Lower leg skin (tissue), 3 donors: ENCODE data around the gene TANGO6.

Experiments
- POLR2A ChIP-seq, 2 donors: fragments of 450-650 bp; IDR thresholded peaks; one replicate each; pipeline ENCODE4 v1.6.1; 2016 to 2017; ENCODE audit warnings: antibody characterized with exemption in 2 of 2, mild to moderate bottlenecking in 1 of 2, moderate library complexity in 1 of 2
- TF ChIP-seq, protein P1 (sequence below), 3 donors: fragments of 450-650 bp; IDR thresholded peaks; one replicate each; pipeline ENCODE4 v1.5.1; 2016; ENCODE audit warnings: antibody characterized with exemption in 3 of 3, mild to moderate bottlenecking in 3 of 3, moderate library complexity in 2 of 3

DNA sequence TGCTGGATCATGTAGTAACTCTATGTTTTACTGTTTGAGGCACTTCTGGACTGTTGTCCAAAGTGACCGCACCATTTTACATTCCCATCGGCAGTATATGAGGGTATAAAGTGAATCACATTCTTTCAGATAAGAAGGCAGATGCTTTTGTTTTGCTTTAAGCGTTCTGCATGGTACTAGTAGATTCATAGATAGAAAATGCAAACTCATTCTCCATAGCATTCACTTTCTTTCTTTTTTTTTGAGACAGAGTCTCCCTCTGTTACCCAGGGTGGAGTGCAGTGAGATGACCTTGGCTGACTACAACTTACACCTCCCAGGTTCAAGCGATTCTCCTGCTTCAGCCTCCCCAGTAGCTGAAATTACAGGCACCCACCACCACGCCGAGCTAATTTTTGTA lies 40.4 kb downstream of the TANGO6 start:
- TF ChIP-seq POLR2A (IDR thresholded peaks at IDR 0.05) = no peak
- TF ChIP-seq, protein P1, sequence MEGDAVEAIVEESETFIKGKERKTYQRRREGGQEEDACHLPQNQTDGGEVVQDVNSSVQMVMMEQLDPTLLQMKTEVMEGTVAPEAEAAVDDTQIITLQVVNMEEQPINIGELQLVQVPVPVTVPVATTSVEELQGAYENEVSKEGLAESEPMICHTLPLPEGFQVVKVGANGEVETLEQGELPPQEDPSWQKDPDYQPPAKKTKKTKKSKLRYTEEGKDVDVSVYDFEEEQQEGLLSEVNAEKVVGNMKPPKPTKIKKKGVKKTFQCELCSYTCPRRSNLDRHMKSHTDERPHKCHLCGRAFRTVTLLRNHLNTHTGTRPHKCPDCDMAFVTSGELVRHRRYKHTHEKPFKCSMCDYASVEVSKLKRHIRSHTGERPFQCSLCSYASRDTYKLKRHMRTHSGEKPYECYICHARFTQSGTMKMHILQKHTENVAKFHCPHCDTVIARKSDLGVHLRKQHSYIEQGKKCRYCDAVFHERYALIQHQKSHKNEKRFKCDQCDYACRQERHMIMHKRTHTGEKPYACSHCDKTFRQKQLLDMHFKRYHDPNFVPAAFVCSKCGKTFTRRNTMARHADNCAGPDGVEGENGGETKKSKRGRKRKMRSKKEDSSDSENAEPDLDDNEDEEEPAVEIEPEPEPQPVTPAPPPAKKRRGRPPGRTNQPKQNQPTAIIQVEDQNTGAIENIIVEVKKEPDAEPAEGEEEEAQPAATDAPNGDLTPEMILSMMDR (IDR thresholded peaks at IDR 0.05) = no peak
